Muscle layer of duodenum (tissue), 2 donors: Measurements from ENCODE around the gene CLDN24.

Experiments used
- H3K27ac ChIP-seq: one replicate; pipeline ENCODE4 v1.7.0; 2013; ENCODE audit warnings: mild to moderate bottlenecking, low read length
- H3K27me3 ChIP-seq: one replicate; pipeline ENCODE4 v1.7.0; 2013; ENCODE audit warnings: low read depth, mild to moderate bottlenecking, control low read depth, low read length
- H3K36me3 ChIP-seq, 2 donors: one replicate each; pipeline ENCODE4 v1.7.0; 2013; ENCODE audit warnings: low read length in 2 of 2, control low read depth in 1 of 2, mild to moderate bottlenecking in 1 of 2; ENCODE audit not compliant: insufficient read depth in 2 of 2, control insufficient read depth in 1 of 2
- H3K4me1 ChIP-seq, 2 donors: one replicate each; pipeline ENCODE4 v1.7.0; 2013; ENCODE audit warnings: low read length in 2 of 2, mild to moderate bottlenecking in 2 of 2, control low read depth in 1 of 2, moderate library complexity in 1 of 2; ENCODE audit not compliant: insufficient read depth in 2 of 2, control insufficient read depth in 1 of 2
- H3K4me3 ChIP-seq, 2 donors: one replicate each; pipeline ENCODE4 v1.7.0; 2013; ENCODE audit warnings: low read length in 2 of 2, low read depth in 1 of 2, mild to moderate bottlenecking in 1 of 2
- H3K9me3 ChIP-seq, 2 donors: one replicate each; pipeline ENCODE4 v1.7.0; 2013; ENCODE audit warnings: low read length in 2 of 2, control low read depth in 1 of 2, mild to moderate bottlenecking in 1 of 2; ENCODE audit not compliant: control insufficient read depth in 1 of 2
- donor health status: healthy.

CLDN24 gene

GRCh38 chr4:183356173-183356830 is 34.1 kb upstream of the CLDN24 start:
- H3K27me3 ChIP-seq, result no peaks in the 10 kb centered on the region
- H3K4me1 ChIP-seq, result peaks cover 0 to 4% of the 10 kb centered on the region in 2 donors
- H3K9me3 ChIP-seq, result no peaks in the 10 kb centered on the region
- no peaks in the 10 kb centered on the region for H3K36me3 ChIP-seq
- no peak overlapping the region for H3K27ac ChIP-seq
- H3K4me3 ChIP-seq, result no peak overlapping the region

GRCh38 chr4:183355405-183355804 is 33.2 kb upstream of the CLDN24 start:
- Histone ChIP-seq H3K9me3 (no peaks in the 10 kb centered on the region), H3K4me1 (peaks cover 0 to 4% of the 10 kb centered on the region in 2 donors), H3K36me3 (no peaks in the 10 kb centered on the region), H3K4me3 (no peak overlapping the region), H3K27ac (peak overlapping the region; percentile 39), H3K27me3 (no peaks in the 10 kb centered on the region)

GRCh38 chr4:183354219-183354618 is 32.0 kb upstream of the CLDN24 start:
- Histone ChIP-seq H3K4me1 (peaks cover 0 to 4% of the 10 kb centered on the region in 2 donors), H3K9me3 (no peaks in the 10 kb centered on the region), H3K36me3 (no peaks in the 10 kb centered on the region), H3K27ac (no peak overlapping the region), H3K4me3 (no peak overlapping the region), H3K27me3 (no peaks in the 10 kb centered on the region)

- Histone ChIP-seq H3K27me3 (no peaks in the 10 kb centered on the region), H3K4me3 (no peak overlapping the region), H3K4me1 (peaks cover 0 to 4% of the 10 kb centered on the region in 2 donors), H3K27ac (no peak overlapping the region), H3K9me3 (no peaks in the 10 kb centered on the region), H3K36me3 (no peaks in the 10 kb centered on the region)
These were observed 31.3 kb upstream of the CLDN24 start for GRCh38 chr4:183353557-183353956.

GRCh38 chr4:183352546-183352945 is 30.3 kb upstream of the CLDN24 start:
- Histone ChIP-seq H3K27me3 (no peaks in the 10 kb centered on the region), H3K9me3 (no peaks in the 10 kb centered on the region), H3K36me3 (no peaks in the 10 kb centered on the region), H3K4me1 (peaks cover 0 to 4% of the 10 kb centered on the region in 2 donors), H3K27ac (no peak overlapping the region), H3K4me3 (no peak overlapping the region)

GRCh38 chr4:183350317-183351071 is 28.3 kb upstream of the CLDN24 start:
- H3K36me3 ChIP-seq, result no peaks in the 10 kb centered on the region
- no peaks in the 10 kb centered on the region for H3K4me1 ChIP-seq
- H3K27me3 ChIP-seq, result no peaks in the 10 kb centered on the region
- no peak overlapping the region for H3K27ac ChIP-seq
- H3K4me3 ChIP-seq, result no peak overlapping the region
- no peaks in the 10 kb centered on the region for H3K9me3 ChIP-seq

- Histone ChIP-seq H3K27me3 (no peaks in the 10 kb centered on the region), H3K36me3 (no peaks in the 10 kb centered on the region), H3K9me3 (no peaks in the 10 kb centered on the region), H3K27ac (no peak overlapping the region), H3K4me3 (no peak overlapping the region), H3K4me1 (no peaks in the 10 kb centered on the region)
These were observed 27.4 kb upstream of the CLDN24 start for GRCh38 chr4:183349673-183350072.

- Histone ChIP-seq H3K4me1 (no peaks in the 10 kb centered on the region), H3K36me3 (no peaks in the 10 kb centered on the region), H3K4me3 (no peak overlapping the region), H3K9me3 (no peaks in the 10 kb centered on the region), H3K27ac (no peak overlapping the region), H3K27me3 (no peaks in the 10 kb centered on the region)
These were observed 26.8 kb upstream of the CLDN24 start for GRCh38 chr4:183348706-183349659.

GRCh38 chr4:183348136-183348535 is 25.9 kb upstream of the CLDN24 start:
- H3K4me3 ChIP-seq, result no peak overlapping the region
- no peaks in the 10 kb centered on the region for H3K36me3 ChIP-seq
- peaks cover 0 to 2% of the 10 kb centered on the region in 2 donors for H3K4me1 ChIP-seq
- H3K27me3 ChIP-seq, result no peaks in the 10 kb centered on the region
- H3K9me3 ChIP-seq, result no peaks in the 10 kb centered on the region
- H3K27ac ChIP-seq, result no peak overlapping the region

- Histone ChIP-seq H3K27me3 (no peaks in the 10 kb centered on the region), H3K27ac (no peak overlapping the region)
These were observed 25.3 kb upstream of the CLDN24 start for GRCh38 chr4:183347566-183347965.

GRCh38 chr4:183347146-183347545 is 24.9 kb upstream of the CLDN24 start:
- Histone ChIP-seq H3K36me3 (no peaks in the 10 kb centered on the region), H3K27ac (no peak overlapping the region)

More at GRCh38 chr4:183347566-183347965, 25.3 kb upstream of the CLDN24 start:
- no peak overlapping the region for H3K4me3 ChIP-seq
- peaks cover 0 to 8% of the 10 kb centered on the region in 2 donors for H3K4me1 ChIP-seq
- H3K9me3 ChIP-seq, result no peaks in the 10 kb centered on the region
- H3K36me3 ChIP-seq, result no peaks in the 10 kb centered on the region

More at GRCh38 chr4:183347146-183347545, 24.9 kb upstream of the CLDN24 start:
- no peaks in the 10 kb centered on the region for H3K9me3 ChIP-seq
- H3K4me1 ChIP-seq, result peaks cover 0 to 9% of the 10 kb centered on the region in 2 donors
- no peak overlapping the region for H3K4me3 ChIP-seq
- H3K27me3 ChIP-seq, result no peaks in the 10 kb centered on the region
